HG03039 (cell line): ENCODE results near the gene UGP2.
"Not testable (repeated sequence)": the region's sequence is repeated elsewhere in the genome, so short reads cannot be mapped to it uniquely, and the experiment has no call there.

Experiments
- ATAC-seq: cut with Tn5 transposase; IDR thresholded peaks from one replicate; pipeline ENCODE4 v1.9.1; 2021; ENCODE audit warnings: mild to moderate bottlenecking, moderate library complexity; ENCODE audit not compliant: unreplicated experiment

UGP2 gene

GRCh38 chr2:63840081-63840784, 1.5 kb upstream of the UGP2 start:
- ATAC-seq, result peak; percentile 25

GRCh38 chr2:63840785-63841253, 877 bp upstream of the UGP2 start:
- ATAC-seq, result peak; percentile 95

DNA sequence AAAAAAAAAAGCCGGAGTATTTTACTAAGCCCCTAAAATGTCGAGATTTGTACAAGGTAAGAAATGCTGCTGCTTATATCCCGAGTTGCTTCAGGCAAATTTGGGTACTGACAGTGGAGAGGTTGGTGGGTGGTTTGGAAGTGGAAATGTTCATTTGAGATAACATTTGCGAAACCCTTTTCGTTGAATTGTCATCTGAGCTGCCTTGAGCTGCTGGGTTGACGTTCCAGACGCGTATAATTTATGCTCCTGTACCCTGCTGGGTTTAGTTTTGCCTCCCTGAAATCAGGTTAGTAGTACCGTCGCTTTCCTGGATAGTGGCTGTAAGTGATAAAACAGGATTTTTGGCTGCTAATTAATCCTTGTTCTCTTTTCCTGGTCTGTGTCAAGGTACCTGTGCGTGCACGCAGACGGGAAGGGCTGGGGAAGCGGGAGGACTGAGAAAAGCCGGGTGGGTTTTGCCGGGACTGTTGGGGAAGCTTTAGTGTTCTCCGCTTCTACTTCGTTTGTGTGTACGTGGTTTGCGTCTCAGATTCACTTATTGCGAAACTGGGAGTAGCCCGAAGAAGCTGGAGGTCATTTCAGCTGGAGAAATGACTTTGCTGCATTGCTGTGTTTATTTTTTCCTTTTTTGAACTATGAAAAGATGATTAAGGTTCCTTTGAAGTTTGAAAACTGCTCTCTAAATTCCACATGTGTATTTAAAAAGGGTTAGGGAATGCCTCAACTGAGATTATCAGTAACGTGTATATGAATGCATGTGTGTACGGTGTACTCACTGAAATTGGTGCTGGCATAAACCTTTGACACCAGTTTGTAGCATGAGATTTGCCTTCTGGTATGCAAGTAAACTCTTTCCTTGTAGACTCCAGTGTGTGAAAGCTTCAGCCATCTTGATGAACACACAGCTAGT, 709 bp downstream of the UGP2 start:
- no peak for ATAC-seq

- no peak for ATAC-seq
Measured at GRCh38 chr2:63843093-63843492, 1.4 kb downstream of the UGP2 start.

GRCh38 chr2:63843791-63844190, 2.1 kb downstream of the UGP2 start:
- ATAC-seq, result no peak

DNA sequence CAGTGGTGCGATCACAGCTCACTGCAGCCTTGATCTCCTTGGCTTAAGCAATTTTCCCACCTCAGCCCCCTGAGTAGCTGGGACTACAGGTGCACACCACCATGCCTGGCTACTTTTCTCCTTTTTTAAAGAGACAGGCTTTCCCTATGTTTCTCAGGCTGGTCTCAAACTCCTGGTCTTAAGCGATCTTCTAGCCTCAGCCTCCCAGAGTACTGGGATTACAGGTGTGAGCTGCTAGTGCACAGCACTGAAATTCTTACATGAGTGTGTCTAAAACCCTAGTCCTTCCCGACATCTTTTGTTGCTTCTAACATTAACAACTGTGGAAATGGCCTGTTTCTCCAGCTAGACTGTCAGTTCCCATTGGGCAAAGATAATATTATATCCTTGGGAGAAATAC, 2.9 kb downstream of the UGP2 start:
- ATAC-seq, result no peak

DNA sequence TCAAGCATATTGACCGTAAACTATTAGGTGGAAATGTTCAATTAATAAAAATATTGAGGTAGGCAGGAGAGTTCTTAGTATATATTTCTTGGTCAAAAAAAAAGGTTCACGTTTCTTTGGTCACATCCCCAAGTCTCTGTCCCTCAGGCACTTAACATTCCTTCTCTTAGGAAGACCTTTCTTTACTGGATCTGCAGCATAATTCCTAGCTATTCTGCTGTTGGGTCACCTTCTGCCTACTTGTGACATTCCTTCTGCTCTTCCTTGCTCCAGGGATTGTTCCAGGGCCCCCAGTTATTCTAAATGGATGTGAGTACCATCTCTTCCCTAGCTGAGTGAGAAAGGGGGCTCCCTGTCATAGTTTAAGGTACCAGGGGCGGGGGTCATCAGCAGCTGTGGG, 4.2 kb downstream of the UGP2 start:
- no peak for ATAC-seq

DNA sequence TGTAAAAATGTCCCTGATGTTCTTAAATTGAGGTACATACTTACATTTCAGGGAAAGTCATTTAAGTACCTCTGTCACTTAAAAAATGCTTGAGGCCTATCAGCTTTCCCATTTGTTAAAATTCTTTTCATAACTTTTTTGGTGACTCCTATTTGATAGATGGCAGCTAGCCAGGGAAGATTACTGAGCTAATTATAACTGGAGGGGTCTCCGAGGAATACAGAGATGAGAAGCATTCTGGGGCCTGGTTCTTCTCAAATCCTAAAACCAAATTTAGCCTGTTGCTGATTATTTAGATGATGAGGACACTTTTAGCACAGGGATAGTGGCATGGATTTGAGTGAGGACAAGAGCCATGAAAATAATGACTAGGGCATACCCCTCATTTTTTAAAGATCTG, 4.8 kb downstream of the UGP2 start:
- no peak for ATAC-seq

DNA sequence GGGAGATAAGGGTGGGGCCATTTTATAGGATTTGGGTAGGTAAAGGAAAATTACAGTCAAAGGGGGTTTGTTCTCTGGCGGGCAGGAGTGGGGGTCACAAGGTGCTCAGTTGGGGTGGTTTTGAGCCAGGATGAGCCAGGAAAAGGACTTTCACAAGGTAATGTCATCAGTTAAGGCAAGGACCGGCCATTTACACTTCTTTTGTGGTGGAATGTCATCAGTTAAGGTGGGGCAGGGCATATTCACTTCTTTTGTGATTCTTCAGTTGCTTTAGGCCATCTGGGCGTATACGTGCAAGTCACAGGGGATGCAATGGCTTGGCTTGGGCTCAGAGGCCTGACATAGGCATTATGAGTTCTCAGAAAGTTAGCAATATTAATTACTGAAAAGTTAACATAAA, 5.9 kb downstream of the UGP2 start:
- ATAC-seq, result not testable (repeated sequence)

DNA sequence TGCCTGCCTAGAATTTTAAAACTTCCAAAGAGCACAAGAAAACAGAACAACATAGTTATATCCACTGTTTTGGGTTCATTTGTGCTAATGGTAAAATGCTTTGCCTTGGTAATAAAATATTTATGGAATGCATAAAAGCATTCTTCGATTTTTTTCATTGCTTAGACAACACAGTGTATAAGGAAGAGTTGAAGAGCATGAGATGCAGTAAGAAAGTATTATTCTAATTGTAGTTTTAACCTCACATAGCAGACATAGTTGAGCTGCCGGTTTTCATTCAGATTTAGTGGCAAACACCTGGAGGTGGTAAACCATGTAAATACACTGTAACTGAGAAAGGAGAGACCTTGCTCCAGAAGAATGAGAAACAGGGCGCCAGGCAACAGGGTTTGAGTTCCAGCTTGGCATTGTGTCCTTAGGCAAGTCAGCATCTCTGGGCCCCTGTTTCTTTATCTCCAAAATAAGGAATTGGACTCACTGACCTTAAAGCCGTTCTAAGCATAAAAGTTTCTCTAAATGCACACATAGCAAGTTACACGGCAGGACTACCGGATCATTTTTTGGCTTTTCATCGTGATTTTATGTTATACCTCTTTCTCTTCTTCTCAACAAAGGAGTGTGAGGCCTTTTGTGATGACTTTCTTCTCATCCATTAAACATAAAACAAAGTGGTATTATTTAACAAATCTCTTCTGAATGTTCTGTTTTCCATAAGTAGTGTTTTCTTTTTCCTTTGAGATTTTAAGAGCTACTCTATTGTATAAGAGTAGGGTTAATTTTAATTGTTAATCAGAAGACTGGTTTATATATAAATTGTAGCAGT, 7.9 kb downstream of the UGP2 start:
- ATAC-seq, result no peak

GRCh38 chr2:63850204-63850571, 8.5 kb downstream of the UGP2 start:
- no peak for ATAC-seq

DNA sequence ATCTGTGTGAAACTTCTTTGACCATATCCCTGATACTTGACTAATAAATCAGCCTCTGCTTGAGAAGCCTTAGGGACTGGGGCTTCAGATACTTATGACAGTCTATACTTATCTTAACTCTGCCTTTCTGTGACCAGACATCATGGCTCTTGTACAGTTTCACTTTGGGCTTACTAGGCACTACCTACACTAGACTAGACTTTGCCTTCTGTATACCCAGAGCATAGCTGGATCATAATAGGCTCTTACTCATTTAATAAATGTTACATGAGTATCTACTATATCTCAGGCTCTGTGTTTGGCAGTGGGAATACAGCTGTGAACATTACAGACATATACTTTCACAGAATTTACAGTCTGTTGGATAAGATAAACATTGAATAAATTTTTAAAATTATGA, 9.0 kb downstream of the UGP2 start:
- ATAC-seq, result no peak

- no peak for ATAC-seq
Measured at GRCh38 chr2:63851691-63852311, 10.1 kb downstream of the UGP2 start.

- ATAC-seq, result no peak
Measured at GRCh38 chr2:63853527-63854310, 12.0 kb downstream of the UGP2 start.

- ATAC-seq, result no peak
Measured at GRCh38 chr2:63855418-63856302, 14.0 kb downstream of the UGP2 start.

DNA sequence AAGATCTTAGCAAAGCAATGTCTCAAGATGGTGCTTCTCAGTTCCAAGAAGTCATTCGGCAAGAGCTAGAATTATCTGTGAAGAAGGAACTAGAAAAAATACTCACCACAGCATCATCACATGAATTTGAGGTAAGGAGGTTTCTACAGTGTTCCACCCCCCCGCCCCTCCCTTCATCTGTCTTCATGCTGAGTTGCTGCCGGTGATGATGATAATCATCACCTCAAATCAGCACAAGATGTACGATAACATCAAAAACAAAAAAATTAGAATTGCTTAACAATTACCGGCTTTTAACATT, 14.6 kb downstream of the UGP2 start:
- no peak for ATAC-seq

GRCh38 chr2:63858291-63858690, 16.6 kb downstream of the UGP2 start:
- ATAC-seq, result no peak

- ATAC-seq, result peak; percentile 53
Measured at GRCh38 chr2:63861220-63861822, 19.6 kb downstream of the UGP2 start.

DNA sequence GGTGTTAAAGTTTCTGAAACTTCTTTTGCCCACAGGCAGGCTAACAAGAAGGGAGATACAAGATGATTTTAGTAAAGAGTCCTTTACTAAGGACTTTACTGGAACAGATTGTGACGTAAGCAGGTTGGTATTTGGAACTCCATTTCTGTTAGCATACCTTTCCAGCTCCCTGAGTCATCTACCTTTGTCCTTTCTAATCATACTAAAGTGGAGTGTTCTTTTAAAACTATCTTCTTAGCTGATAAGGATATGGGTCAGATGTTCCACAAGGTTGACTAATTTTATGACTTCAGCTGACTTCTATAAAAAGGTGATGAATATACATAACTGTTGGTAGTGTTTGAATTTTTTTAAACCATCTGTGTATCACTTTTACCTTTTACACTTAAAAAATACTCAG, 21.1 kb downstream of the UGP2 start:
- ATAC-seq, result no peak
